Middle frontal gyrus (tissue), 1 donor: ENCODE results near the gene PTPRM.

Source experiments
- DNase-seq: peaks from one replicate; pipeline ENCODE4 v3.0.0-alpha.2; 2015; ENCODE audit warnings: low spot score; ENCODE audit errors: extremely low spot score

Gene PTPRM

DNA sequence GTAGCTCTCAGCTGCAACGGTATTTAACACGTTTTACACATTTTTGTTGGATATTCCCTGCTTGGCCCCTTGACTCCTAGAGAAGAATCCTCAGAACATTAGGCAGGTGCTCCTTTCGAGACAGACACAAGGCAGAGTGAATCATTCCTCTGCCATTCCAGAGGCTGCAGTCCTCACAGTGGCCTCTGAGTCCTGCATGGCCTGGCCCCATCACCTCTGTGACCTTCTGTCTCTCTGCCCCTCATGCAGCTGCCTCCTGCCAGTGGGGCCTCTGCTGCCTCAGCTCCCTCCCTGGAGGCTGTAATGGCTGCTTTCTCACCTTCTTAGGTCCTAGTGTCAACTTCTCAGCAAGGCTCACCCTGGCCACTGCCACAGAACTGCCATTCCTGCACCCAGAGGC is 101.3 kb downstream of the PTPRM start:
- no peak for DNase-seq

DNA sequence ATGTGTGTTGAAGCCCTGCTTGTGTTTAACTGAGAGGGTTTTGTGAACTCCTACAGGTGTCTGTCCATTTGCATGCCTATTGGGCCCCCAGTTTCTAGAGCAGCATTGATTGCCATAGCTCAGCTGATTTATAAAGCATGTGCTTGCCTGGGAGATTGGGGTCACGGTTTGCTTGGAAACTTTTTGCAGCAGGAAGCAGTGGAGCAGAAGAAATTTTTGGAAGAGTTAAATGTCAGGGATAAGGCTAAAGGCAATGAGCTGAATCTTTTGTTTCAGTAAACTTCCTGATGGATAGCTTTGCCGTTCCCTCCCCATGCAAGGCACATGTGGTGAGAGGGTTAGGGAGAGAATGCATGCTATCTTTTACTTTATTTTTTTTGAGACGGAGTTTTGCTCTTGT is 102.2 kb downstream of the PTPRM start:
- no peak for DNase-seq

DNA sequence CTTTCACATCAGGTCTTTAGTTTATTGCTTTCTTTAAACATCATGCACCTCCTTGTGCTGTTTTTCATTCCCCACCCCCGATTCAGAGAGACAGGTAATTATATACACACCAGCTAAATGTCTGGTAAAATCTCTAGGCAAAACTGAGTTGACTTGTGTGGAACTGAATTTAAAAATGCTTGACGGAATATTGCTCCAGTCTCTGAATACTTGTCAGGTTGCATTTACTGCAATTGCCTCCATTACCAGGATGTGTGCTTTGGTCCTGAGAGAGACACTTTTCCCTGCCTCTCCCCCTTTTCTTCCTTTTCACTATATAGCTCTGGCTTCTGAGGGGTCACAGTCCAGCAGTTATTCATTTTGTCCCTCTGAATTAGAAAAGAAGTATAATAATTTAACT is 104.0 kb downstream of the PTPRM start:
- DNase-seq: no peak

DNA sequence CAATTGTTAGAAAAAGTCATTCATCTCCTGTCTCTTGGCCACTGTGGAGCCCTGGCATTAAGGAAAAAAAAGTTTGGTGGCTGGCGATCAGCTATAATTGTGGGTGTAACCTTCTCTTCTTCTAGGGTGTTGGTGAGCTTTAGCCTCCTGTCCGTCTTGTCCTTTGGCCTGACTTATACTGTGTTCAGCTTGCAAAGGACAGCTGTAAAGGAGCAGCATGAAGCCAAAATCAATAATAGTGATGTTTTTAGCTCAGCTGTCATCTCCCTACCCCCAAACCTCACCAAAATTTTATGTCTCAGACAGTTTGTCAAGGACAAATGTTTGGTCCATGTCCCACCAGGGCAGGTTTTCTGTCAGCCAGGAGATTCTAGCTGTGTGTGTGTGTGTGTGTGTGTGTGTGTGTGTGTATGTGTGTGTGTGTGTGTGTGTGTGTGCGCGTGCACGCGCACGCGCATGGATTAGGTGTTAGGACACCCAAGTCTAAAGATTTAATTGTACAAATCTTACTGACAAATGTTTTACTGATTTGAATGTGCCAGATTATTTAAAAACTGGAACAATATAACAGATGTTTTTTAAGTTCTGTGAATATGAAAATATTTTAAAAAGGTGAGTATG is 109.2 kb downstream of the PTPRM start:
- DNase-seq: no peak

DNA sequence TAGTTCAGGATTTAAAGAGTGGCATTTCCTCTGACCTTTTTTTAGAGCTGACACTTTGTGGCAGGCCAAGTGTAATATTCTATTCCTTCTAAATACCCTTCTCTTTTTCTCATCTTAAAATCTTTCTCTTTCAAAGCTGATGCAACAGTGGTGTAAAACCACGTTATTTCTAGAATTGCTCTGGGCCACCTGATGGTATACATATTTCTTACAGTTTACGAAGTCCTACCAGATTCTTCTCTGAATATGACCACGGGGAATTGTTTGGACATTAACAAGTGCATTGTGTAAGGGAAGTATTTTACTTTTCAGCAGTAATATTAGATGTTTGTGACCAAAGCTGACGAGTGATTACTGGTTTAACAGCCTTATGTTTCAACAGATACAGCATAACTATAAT is 109.9 kb downstream of the PTPRM start:
- no peak for DNase-seq

DNA sequence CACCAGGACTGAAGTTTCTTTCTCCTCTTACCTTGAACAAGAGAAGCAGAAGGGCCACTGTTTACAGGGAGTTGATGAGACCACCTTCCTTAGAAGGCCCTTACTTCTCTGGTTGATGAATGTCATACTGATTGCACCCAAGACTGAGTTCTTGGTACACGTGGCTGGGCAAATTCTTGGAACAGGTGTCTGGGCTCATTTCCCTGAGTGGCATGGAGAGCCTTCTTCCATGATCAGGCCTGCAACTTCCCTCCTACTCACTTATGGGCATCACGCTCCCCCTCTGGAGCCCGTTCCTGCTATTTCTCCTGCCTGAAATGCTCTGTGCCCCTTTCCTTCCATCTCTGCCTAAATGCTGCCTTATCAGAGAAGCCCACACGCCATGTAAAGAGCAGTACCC is 110.3 kb downstream of the PTPRM start:
- no peak for DNase-seq

GRCh38 chr18:7678389-7678788 is 111.3 kb downstream of the PTPRM start:
- no peak for DNase-seq

DNA sequence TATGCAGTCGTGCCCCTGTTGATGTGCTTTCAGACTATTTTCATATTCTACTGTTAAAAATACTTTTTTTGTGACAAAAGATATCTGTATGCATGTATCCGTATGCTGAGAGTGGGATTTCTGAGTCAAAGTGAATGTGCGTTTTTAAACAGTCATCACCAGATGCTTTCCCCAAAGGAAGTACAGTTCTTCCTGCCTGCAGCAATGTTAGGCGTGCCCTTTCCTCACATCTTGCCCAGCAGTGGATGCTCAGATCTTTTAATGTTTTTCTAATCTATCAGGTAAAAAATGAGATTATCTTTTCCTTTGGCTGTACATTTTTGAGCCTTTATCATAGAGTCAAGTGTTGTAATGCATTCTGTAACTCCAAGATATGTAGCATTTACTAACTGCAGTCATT is 111.7 kb downstream of the PTPRM start:
- no peak for DNase-seq

DNA sequence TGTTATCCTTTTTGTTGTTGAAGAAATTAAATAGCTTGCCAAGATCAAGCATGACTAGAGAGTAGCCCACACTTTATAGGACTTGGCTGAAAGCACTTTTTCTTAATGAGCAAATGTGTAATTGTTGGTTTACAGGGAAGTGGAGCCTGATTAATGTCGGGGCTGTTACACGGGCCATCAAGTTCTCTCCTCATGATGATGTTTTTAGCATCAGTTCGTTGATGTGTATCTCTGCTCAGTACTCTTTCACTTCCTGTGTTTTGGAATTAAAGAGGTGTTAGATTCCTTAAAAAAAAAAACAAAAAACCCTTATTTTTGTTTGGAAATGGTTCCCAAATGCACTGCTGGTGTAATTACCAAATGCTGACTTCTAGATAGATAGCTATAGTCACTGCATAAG is 114.2 kb downstream of the PTPRM start:
- no peak for DNase-seq

DNA sequence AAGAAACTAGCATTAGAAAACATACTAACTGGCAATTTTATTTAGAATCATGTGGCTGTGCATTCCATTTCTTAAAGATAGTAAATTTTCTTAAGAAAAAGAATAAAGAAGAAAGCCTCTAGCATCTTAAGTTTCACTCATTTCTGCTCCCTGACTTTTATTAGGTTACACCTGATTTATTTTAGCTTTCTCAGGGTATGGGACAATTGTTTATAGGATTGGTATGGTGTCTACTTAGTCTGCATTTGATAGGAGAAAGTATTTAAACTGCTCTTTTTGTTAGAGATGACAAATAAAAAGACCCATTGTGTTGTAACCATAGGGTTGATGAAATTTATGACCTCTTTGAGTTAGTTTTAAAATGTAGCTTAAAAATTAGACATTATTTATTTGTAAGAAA is 115.2 kb downstream of the PTPRM start:
- DNase-seq: no peak

DNA sequence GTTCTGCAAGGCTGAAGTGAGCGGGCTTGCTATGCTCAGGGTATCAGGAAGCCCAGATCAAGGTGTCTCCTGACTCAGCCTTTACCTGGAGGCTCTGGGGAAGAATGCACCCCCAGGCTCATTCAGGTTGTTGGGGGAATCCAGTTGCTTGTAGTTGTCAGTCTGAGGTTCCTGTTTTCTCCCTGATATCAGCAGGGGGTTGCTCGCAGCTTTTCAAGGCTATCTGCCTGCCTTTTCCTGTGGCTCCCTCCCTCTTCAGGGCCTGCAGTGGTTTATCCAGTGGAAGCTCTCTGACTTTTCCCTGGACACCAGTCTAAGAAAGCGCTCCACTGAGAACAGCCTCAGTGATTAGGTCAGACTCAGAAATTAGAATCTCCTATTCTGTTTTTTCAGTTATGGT is 116.6 kb downstream of the PTPRM start:
- DNase-seq: no peak

DNA sequence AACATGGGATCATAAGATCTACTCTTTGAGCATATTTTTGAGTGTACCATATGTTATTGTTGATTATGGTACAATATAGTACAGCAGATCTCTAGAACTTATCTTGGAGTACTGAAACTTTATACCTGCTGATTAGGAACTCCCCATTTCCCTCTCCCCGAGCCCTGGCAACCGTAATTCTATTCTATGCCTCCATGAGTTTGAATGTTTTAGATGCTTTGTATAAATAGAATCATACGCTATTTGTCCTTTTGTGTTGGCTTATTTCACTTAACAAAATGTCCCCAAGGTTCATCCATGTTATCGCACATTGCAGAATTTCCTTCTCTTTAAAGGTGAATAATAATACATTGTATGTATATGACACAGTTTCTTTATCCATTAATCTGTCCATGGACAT is 117.2 kb downstream of the PTPRM start:
- DNase-seq: no peak

GRCh38 chr18:7684966-7685365 is 117.8 kb downstream of the PTPRM start:
- no peak for DNase-seq

DNA sequence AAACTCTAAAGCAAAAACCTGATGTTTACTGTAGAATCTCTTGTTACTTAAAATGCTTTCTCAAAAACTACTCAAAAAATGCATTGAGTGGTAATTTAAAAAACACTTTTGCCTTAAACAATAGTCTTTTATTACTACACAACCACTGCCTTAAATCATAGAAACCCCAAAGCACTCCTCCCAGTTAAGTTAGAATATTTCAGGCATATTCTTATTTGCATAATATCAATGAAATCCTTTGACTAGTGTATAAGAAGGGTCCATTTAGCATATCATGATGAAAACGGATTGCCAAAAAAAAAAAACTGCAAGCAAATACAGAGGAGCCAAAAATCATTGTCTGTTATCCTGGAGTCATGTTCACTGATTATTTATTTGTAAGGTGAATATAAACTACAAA is 119.2 kb downstream of the PTPRM start:
- DNase-seq: no peak

GRCh38 chr18:7688580-7688979 is 121.5 kb downstream of the PTPRM start:
- DNase-seq: no peak

- no peak for DNase-seq
These were observed 124.1 kb downstream of the PTPRM start for GRCh38 chr18:7691206-7691605.

DNA sequence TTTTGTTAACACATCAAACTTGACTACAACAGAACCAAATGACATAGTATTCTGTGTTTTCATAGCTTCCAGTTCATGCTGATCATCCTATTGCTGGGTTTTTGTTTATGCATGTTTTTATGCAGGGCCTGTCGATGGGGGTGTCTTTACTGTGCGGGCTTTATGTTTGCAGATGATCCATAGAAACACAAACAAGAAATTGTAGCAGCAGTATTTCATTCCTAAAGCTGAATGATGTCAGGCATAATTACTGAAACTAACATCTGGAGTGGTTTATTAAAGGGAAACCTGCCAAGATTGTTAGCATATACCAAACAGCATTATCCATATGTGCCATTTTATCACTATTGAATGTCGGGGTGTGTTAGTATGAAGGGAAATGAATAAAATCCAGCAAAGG is 129.7 kb downstream of the PTPRM start:
- no peak for DNase-seq

DNA sequence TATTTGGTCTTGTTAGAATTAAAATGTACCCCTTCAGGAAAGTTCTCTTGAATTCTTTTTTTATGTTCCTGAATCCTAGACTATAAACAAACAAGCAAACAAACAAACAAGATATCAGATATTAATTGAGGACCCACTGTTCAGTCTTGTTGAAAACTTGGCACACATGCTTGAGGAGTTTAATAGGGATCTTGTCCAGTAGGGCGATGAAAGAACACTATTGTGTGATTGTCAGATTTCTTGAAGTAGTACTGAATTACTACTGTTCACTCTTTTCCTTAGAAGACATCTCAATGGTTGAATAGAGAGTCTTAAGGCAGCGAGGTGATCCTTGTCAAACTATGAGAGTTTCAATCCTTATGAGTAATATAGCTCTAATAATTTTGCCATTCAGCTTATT is 130.2 kb downstream of the PTPRM start:
- DNase-seq: no peak

GRCh38 chr18:7711495-7711894 is 144.4 kb downstream of the PTPRM start:
- DNase-seq: no peak

GRCh38 chr18:7720395-7720794 is 153.3 kb downstream of the PTPRM start:
- DNase-seq: no peak

GRCh38 chr18:7721532-7721931 is 154.4 kb downstream of the PTPRM start:
- DNase-seq: no peak

- no peak for DNase-seq
These were observed 155.8 kb downstream of the PTPRM start for GRCh38 chr18:7722955-7723354.

GRCh38 chr18:7723558-7723957 is 156.4 kb downstream of the PTPRM start:
- no peak for DNase-seq

DNA sequence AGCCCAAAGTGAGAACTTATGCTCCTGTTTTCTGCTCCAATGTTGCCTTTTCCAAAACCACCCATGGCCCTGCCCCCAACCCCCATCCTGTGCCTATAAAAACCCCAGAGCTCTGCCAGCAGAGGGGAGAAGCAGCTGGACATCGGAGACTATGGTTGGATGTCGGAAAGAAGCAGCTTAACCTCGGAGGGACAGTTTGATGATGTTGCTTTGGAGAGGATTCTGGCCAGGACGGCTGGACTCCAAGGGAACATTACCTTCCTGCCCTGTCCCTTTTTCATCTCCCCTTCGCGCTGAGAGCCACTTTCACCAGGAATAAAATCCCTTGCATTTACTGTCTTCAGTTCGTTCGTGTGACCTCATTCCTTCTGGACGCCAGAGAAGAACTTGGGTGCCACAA is 158.4 kb downstream of the PTPRM start:
- DNase-seq: no peak
